CD4-positive, alpha-beta T cell treated with Interleukin-15 for 4 hours (primary cell): ENCODE results near the gene CT45A8.
"Not testable (repeated sequence)": the region's sequence is repeated elsewhere in the genome, so short reads cannot be mapped to it uniquely, and the experiment has no call there.

Experiments
- DNase-seq: peaks from one replicate; pipeline ENCODE4 v3.0.0-alpha.2; 2020; ENCODE audit warnings: low spot score

The CT45A8 gene

GRCh38 chrX:135854438-135854837, at the start of gene CT45A8:
Gene CT45A8 (minus strand): TSS chrX:135854538. CDS start chrX:135850783, 3,755 bp downstream.
- not testable (repeated sequence) for DNase-seq

GRCh38 chrX:135893294-135893817, 39.0 kb upstream of the CT45A8 start, which contains the start of the genes CT45A10 and SAGE1:
Gene CT45A10 (minus strand): TSS chrX:135893444. CDS start chrX:135885344, 8,100 bp downstream.
Gene SAGE1 (plus strand): TSS chrX:135893716. CDS start chrX:135896243, 2,527 bp downstream.
- no peak for DNase-seq

- DNase-seq, result no peak
Observed at GRCh38 chrX:135892781-135893180, 38.4 kb upstream of the CT45A8 start.

- DNase-seq, result no peak
Observed at GRCh38 chrX:135890087-135890585, 35.8 kb upstream of the CT45A8 start.

GRCh38 chrX:135888976-135889375, 34.6 kb upstream of the CT45A8 start:
- not testable (repeated sequence) for DNase-seq

- not testable (repeated sequence) for DNase-seq
Observed at GRCh38 chrX:135888230-135888629, 33.9 kb upstream of the CT45A8 start.

- DNase-seq, result not testable (repeated sequence)
Observed at GRCh38 chrX:135882741-135883140, 28.4 kb upstream of the CT45A8 start.

- DNase-seq, result not testable (repeated sequence)
Observed at GRCh38 chrX:135871712-135872111, 17.4 kb upstream of the CT45A8 start, which contains the start of gene CT45A9. Gene CT45A9 (minus strand): TSS chrX:135871812. CDS start chrX:135868061, 3,751 bp downstream.

GRCh38 chrX:135837180-135837579, 17.2 kb downstream of the CT45A8 start, which contains the start of gene CT45A7:
Gene CT45A7 (minus strand): TSS chrX:135837280. CDS start chrX:135833533, 3,747 bp downstream.
- not testable (repeated sequence) for DNase-seq

- not testable (repeated sequence) for DNase-seq
Observed at GRCh38 chrX:135819912-135820311, 34.4 kb downstream of the CT45A8 start, which contains the start of gene CT45A2. Gene CT45A2 (minus strand): TSS chrX:135820012. CDS start chrX:135816265, 3,747 bp downstream.

GRCh38 chrX:135802687-135803086, 51.7 kb downstream of the CT45A8 start, which contains the start of gene CT45A6:
Gene CT45A6 (minus strand): TSS chrX:135802787. CDS start chrX:135798993, 3,794 bp downstream.
- not testable (repeated sequence) for DNase-seq
